GM12801 (cell line): ENCODE measurements around the gene PEX11G.

Experiments used
- CTCF ChIP-seq: IDR thresholded peaks from one replicate; pipeline ENCODE4 v1.5.1; 2011; ENCODE audit warnings: control low read depth; ENCODE audit not compliant: insufficient read length; ENCODE audit errors: extremely low read depth

The PEX11G gene

DNA sequence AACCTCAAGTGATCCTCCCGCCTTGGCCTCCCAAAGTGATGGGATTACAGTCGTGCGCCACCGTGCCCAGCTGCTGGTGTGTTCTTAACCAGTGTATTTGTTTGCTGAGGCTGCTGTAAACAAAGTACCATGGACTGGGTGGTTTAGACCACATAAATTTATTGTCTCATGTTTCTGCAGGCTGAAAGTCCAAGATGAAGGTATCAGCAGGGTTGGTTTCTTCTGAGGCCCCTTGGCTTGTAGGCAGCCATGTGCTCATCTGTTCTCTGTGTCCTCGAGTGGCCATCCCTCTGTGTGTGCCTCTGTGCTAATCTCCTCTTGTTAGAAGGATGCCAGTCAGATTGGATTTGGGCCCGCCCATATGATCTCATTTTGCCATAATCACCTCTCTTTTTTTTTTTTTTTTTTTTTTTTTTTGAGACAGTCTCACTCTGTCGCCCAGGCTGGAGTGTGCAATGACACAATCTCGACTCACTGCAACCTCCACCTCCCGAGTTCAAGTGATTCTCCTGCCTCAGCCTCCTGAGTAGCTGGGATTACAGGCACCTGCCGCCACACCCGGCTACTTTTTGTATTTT is 31.8 kb downstream of the PEX11G start:
- no peak for TF ChIP-seq CTCF

DNA sequence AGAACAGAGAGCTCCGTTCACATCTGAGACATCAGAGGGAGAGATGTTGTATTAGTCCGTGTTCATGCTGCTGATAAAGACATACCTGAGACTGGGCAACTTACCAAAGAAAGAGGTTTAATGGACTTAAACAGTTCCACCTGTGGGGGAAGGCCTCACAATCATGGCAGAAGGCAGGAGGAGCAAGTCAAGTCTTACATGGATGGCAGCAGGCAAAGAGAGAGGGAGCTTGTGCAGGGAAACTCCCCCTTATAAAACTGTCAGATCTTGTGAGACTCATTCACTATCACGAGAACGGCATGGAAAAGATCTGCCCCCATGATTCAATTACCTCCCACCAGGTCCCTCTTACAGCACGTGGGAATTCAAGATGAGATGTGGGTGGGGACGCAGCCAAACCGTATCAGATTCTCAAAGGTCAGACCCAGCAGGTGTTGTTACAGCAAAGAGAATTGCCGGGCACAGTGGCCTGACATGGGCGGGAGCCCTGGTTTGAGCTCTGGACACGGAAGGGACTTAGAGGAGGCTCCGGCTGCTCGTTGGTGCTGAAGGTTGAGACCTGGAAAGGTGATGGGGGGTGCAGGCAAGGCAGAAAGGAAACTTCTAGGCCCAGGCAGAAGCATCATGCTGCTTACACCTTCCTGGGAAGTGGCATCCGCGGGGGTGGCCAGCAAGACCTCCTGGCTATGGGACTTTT is 33.1 kb downstream of the PEX11G start:
- TF ChIP-seq CTCF: no peak

GRCh38 chr19:7454998-7455397 is 33.8 kb downstream of the PEX11G start:
- no peak for TF ChIP-seq CTCF

- TF ChIP-seq CTCF: no peak
Measured at GRCh38 chr19:7450243-7451223, 38.3 kb downstream of the PEX11G start.

DNA sequence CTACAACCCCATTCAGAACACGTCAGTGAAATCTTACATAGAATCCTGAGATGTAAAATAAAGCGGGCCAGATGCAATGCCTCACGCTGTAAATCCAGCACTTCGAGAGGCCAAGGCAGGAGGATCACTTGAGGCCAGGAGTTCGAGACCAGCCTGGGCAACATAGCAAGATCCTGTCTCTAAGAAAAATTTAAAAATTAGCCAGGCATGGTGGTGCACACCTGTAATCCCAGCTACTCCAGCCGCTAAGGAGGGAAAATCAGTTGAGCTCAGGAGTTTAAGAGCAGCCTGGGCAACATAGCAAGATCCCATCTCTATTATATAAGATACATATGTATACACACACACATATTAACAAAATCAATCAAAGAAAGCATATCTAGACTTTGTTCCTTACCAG is 41.2 kb downstream of the PEX11G start:
- TF ChIP-seq CTCF: no peak

- no peak for TF ChIP-seq CTCF
Measured at GRCh38 chr19:7445104-7445503, 43.7 kb downstream of the PEX11G start.

DNA sequence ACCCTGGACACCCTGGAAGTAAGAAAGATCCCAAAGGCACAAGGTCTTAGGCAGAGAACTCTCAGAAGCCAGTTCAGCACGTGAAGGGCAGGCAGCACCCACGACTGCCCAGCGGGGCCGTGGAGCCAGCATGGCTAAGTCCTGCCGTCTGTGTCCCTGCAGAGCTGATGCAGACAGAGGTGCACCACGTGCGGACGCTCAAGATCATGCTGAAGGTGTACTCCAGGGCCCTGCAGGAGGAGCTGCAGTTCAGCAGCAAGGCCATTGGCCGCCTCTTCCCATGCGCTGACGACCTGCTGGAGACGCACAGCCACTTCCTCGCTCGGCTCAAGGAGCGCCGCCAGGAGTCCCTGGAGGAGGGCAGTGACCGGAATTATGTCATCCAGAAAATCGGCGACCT is 44.8 kb downstream of the PEX11G start:
- no peak for TF ChIP-seq CTCF
